ENCODE results near the gene SLC22A25. TPM values are rescaled to one million over a fixed set of nuclear protein-coding genes. Genes with fewer than 3 reads are reported as not detected.

Gene SLC22A25
- not detected in 2 replicates for total RNA-seq

GRCh38 chr11:63243533-63243932, at the start of gene SLC22A25:
TSS of gene SLC22A25 (minus strand) at chr11:63243599. CDS start at chr11:63229652, 13,947 bp downstream.

Other genes with a start within 250 kb of the SLC22A25 start
- gene SLC22A8, start 227.8 kb downstream of the SLC22A25 start, total RNA-seq = not detected in 2 replicates
- not detected in 2 replicates for gene SLC22A24, start 99.4 kb downstream of the SLC22A25 start, total RNA-seq
- not detected in 2 replicates for gene SLC22A9, start 126.2 kb upstream of the SLC22A25 start, total RNA-seq
- not detected in 2 replicates for gene PLAAT5, start 247.6 kb upstream of the SLC22A25 start, total RNA-seq